Fibroblast of lung (primary cell): Measurements from ENCODE around the gene PDZD2.

Experiments
- CTCF ChIP-seq, 2 donors: IDR thresholded peaks in 1 of 2; conservative IDR thresholded peaks in 1 of 2; 1 replicate in 1 of 2; 2 replicates in 1 of 2; pipeline ENCODE4 v1.5.1; 2011 to 2012; ENCODE audit warnings: low read length in 2 of 2, control low read depth in 1 of 2, inconsistent platforms in 1 of 2, low read depth in 1 of 2, mild to moderate bottlenecking in 1 of 2
- EZH2 ChIP-seq: IDR thresholded peaks from 2 replicates; pipeline ENCODE4 v1.5.1; 2012; ENCODE audit warnings: low read length, control low read depth, mild to moderate bottlenecking; ENCODE audit errors: missing control alignments

GRCh38 chr5:31698673-31699072 lies 59.7 kb downstream of the PDZD2 start:
- TF ChIP-seq CTCF (conservative IDR thresholded peaks at IDR 0.05 in 1 of 2, IDR thresholded peaks at IDR 0.05 in 1 of 2; ENCODE audit: low read depth in 1 of 2, low read length in 2 of 2): no peak
- no peak for TF ChIP-seq EZH2
